ENCODE measurements around the gene B3GNT8.
A peak's percentile ranks its signal among the peaks of the same experiment; 100 is the strongest.
"Not testable (repeated sequence)": the region's sequence is repeated elsewhere in the genome, so short reads cannot be mapped to it uniquely, and the experiment has no call there.

Gene B3GNT8

DNA sequence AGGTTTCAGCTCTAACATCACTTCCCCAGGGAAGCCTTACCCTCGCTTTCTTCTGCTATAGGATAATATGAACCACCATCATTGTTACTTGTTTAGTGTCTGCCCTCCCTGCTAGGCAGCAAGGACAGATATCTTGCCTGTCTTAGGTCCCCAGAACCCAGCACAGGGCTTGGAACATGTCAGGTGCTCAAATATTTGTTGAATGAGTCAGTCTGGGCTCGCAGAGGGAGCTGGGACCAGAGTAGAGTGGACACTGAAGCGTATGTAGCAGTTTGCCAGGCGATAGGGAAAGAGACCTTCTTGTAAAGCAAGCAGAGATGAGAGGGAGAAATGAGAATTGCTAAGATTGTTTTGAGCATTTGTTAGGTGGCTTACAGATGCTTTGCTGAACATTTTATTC, 17.9 kb downstream of the B3GNT8 start:
- H3K36me3 ChIP-seq (ENCODE audit: control insufficient read depth, insufficient read depth, low read length): peaks cover 6% of the 10 kb centered on the region
- DNase-seq (ENCODE audit: extremely low read depth, insufficient read length): no peak
- no peak for TF ChIP-seq CTCF (IDR thresholded peaks at IDR 0.05; ENCODE audit: insufficient read depth, low read length, poor library complexity, severe bottlenecking)
- no peak overlapping the region for H3K4me3 ChIP-seq (replicated peaks; ENCODE audit: low read depth, low read length)
- no peaks in the 10 kb centered on the region for H3K27me3 ChIP-seq (replicated peaks; ENCODE audit: control insufficient read depth, insufficient read depth, low read length)

GRCh38 chr19:41408846-41409245, 18.3 kb downstream of the B3GNT8 start:
- H3K4me3 ChIP-seq (replicated peaks; ENCODE audit: low read depth, low read length); H3K36me3 ChIP-seq (ENCODE audit: control insufficient read depth, insufficient read depth, low read length); DNase-seq (ENCODE audit: extremely low read depth, insufficient read length); H3K27me3 ChIP-seq (replicated peaks; ENCODE audit: control insufficient read depth, insufficient read depth, low read length): not testable (repeated sequence)

- Histone ChIP-seq H3K36me3 (ENCODE audit: control insufficient read depth, insufficient read depth, low read length) (peaks cover 3% of the 10 kb centered on the region), H3K4me3 (replicated peaks; ENCODE audit: low read depth, low read length) (no peak overlapping the region), H3K27me3 (replicated peaks; ENCODE audit: control insufficient read depth, insufficient read depth, low read length) (no peaks in the 10 kb centered on the region)
- DNase-seq (ENCODE audit: extremely low read depth, insufficient read length): no peak
- TF ChIP-seq CTCF (IDR thresholded peaks at IDR 0.05; ENCODE audit: insufficient read depth, low read length, poor library complexity, severe bottlenecking): peak; percentile 42
Measured at GRCh38 chr19:41408256-41408655, 18.9 kb downstream of the B3GNT8 start.

DNA sequence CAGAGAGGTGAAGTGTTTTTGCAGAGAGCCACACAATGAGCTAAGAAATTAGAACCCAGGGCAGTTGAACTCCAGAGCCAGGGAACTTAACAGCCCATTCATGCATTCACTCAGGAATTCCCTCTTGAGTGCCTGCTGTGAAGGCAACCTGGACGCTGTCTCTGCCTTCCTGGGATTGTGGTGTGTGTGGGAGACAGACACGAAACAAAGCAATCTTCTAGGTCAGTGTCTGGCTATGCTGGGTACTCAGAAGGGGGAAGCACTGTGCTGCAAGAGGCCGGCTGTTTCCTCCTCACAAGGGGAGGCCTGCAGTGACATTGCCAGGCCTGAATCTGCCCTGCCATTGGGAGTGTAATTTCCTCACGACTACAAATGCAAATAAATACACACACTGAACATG, 19.9 kb downstream of the B3GNT8 start:
- no peak for TF ChIP-seq CTCF (IDR thresholded peaks at IDR 0.05; ENCODE audit: insufficient read depth, low read length, poor library complexity, severe bottlenecking)
- Histone ChIP-seq H3K4me3 (replicated peaks; ENCODE audit: low read depth, low read length) (no peak overlapping the region), H3K36me3 (ENCODE audit: control insufficient read depth, insufficient read depth, low read length) (peaks cover 6% of the 10 kb centered on the region), H3K27me3 (replicated peaks; ENCODE audit: control insufficient read depth, insufficient read depth, low read length) (no peaks in the 10 kb centered on the region)
- DNase-seq (ENCODE audit: extremely low read depth, insufficient read length): no peak

DNA sequence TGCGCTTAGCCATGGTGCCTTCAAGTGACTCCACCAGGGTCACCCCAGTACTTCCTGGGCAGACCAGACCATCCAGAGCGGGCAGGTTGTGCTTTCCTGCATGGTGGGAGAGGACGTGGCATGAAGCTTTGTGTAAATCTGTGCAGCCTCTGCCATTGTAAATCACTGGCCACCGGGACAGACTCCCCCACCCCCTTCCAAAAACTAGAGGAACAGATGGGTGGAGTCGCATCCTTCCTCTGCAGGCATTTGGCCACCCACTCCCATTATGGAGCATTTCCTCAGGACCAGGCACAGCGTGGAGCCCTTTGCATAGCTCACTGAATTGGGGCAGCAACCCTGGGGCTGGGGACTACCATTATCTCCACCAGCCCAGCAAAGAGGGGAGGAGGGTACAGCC, 21.4 kb downstream of the B3GNT8 start:
- DNase-seq (ENCODE audit: extremely low read depth, insufficient read length): no peak
- no peak overlapping the region for H3K4me3 ChIP-seq (replicated peaks; ENCODE audit: low read depth, low read length)
- peaks cover 4% of the 10 kb centered on the region for H3K36me3 ChIP-seq (ENCODE audit: control insufficient read depth, insufficient read depth, low read length)
- TF ChIP-seq CTCF (IDR thresholded peaks at IDR 0.05; ENCODE audit: insufficient read depth, low read length, poor library complexity, severe bottlenecking): no peak
- H3K27me3 ChIP-seq (replicated peaks; ENCODE audit: control insufficient read depth, insufficient read depth, low read length): no peaks in the 10 kb centered on the region

DNA sequence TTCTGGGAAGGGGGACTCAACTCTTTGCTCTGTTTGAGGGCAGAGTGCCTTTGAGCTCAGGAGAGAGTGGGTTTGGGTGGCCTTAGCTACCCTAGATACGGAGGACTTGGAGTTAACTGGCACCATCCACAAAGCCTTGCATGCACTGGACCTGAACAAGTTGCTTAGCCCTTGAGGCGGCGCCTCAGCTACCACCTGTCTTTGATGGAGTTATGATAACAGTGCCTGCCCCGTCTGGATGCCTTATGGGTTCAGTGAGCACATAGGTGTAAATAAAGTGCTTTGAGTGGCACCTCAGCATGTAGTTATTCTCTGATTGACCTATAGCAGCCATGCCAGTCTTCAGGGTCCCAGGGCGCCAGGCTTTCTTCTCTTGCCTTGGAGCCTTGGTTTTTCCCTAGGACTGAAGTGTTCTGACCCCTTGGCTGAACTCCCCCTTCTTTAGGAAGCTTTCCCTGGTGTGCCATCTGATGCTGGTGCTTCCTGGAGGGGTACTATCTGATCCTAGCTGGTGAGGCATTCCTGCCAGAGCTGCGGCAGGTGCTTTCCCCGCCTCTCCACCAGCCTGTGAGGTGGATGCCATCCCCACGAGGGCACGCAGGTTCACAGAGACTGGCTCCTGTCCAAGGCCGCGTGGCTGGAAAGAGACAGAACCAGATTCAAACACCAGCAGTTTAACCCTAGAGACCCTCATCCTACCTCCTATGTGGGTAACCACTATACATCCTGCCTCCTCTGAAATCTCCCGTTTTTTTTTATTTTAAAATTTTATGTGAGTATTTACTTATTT, 23.8 kb downstream of the B3GNT8 start:
- no peak for DNase-seq (ENCODE audit: extremely low read depth, insufficient read length)
- Histone ChIP-seq H3K4me3 (replicated peaks; ENCODE audit: low read depth, low read length) (no peak overlapping the region), H3K36me3 (ENCODE audit: control insufficient read depth, insufficient read depth, low read length) (peaks cover 4% of the 10 kb centered on the region), H3K27me3 (replicated peaks; ENCODE audit: control insufficient read depth, insufficient read depth, low read length) (no peaks in the 10 kb centered on the region)
- no peak for TF ChIP-seq CTCF (IDR thresholded peaks at IDR 0.05; ENCODE audit: insufficient read depth, low read length, poor library complexity, severe bottlenecking)
